ENCODE measurements around the gene RAN. TPM values are rescaled to one million over a fixed set of nuclear protein-coding genes. Genes with fewer than 3 reads are reported as not detected.

The RAN gene
- total and polyA plus RNA-seq, 9 of the 15 experiments (the other 6 are each of a cell fraction or from before 2014, with no cell fraction given), result 1,687 to 3,820 (median 2,300) TPM

GRCh38 chr12:130870442-130871285 is 1.2 kb upstream of the RAN start (continued):
- TF ChIP-seq REST (IDR thresholded peaks at IDR 0.05; ENCODE audit: borderline replicate concordance), result peak; percentile 52
- TF ChIP-seq REST (CRISPR knock-in tag; IDR thresholded peaks at IDR 0.05; ENCODE audit: low read depth), result no peak
- no peak for TF ChIP-seq ZNF12 (CRISPR knock-in tag; IDR thresholded peaks at IDR 0.05)
- no peak for TF ChIP-seq ZNF76 (CRISPR knock-in tag; IDR thresholded peaks at IDR 0.05; ENCODE audit: borderline replicate concordance)
- TF ChIP-seq RFX1 (IDR thresholded peaks at IDR 0.05), result peak; percentile 68
- no peak for TF ChIP-seq MCM3 (IDR thresholded peaks at IDR 0.05)
- no peak for TF ChIP-seq PHTF2 (CRISPR knock-in tag; IDR thresholded peaks at IDR 0.05)
- TF ChIP-seq MIER1 (IDR thresholded peaks at IDR 0.05; ENCODE audit: low read depth), result no peak
- TF ChIP-seq NEUROD1 (IDR thresholded peaks at IDR 0.05; ENCODE audit: borderline replicate concordance, low read depth, low read length, partially characterized antibody), result peak; percentile 51
- no peak for TF ChIP-seq CAMTA2 (CRISPR knock-in tag; conservative IDR thresholded peaks at IDR 0.05)
- no peak for TF ChIP-seq TOE1 (IDR thresholded peaks at IDR 0.05; ENCODE audit: borderline replicate concordance)
- no peak for TF ChIP-seq TOE1 (CRISPR knock-in tag; IDR thresholded peaks at IDR 0.05; ENCODE audit: borderline replicate concordance, low read depth)
- no peak for TF ChIP-seq TRIM28 (IDR thresholded peaks at IDR 0.05)
- TF ChIP-seq LEF1 (IDR thresholded peaks at IDR 0.05), result 0 out of 2 replicates have a peak, but pooled peaks have one; percentile 24
- no peak for TF ChIP-seq STAG1 (CRISPR knock-in tag; IDR thresholded peaks at IDR 0.05; ENCODE audit: borderline replicate concordance)
- TF ChIP-seq NFIX (CRISPR knock-in tag; IDR thresholded peaks at IDR 0.05; ENCODE audit: low read depth), result no peak
- TF ChIP-seq CBFA2T2 (conservative IDR thresholded peaks at IDR 0.05), result no peak
- TF ChIP-seq MAZ (CRISPR knock-in tag; conservative IDR thresholded peaks at IDR 0.05 in 1 of 2, IDR thresholded peaks at IDR 0.05 in 1 of 2), result peak; percentile 14 to 77; a peak in 1 of 4 replicates
- no peak for TF ChIP-seq EZH2 (IDR thresholded peaks at IDR 0.05; ENCODE audit: borderline replicate concordance, low read depth, low read length)
- no peak for TF ChIP-seq ZNF785 (CRISPR knock-in tag; IDR thresholded peaks at IDR 0.05)
- TF ChIP-seq CBX1 (IDR thresholded peaks at IDR 0.05; ENCODE audit: low read depth), result 0 out of 2 replicates have a peak, but pooled peaks have one; percentile 67
- TF ChIP-seq FOXK1 (CRISPR knock-in tag; IDR thresholded peaks at IDR 0.05; ENCODE audit: borderline replicate concordance), result 0 out of 2 replicates have a peak, but pooled peaks have one; percentile 18
- TF ChIP-seq E2F3 (CRISPR knock-in tag; IDR thresholded peaks at IDR 0.05), result no peak

Measured in K562 (cell line).